IMR-90 (cell line): ENCODE measurements around the gene CASKIN1. TPM values are rescaled to one million over a fixed set of nuclear protein-coding genes. Genes with fewer than 3 reads are reported as not detected.
A peak's percentile ranks its signal among the peaks of the same experiment; 100 is the strongest.

Experiments used
- ATAC-seq: fragments of 200-7000 bp; cut with Tn5 transposase; 2 replicates; pipeline ENCODE4 v1.9.1; 2020; ENCODE audit warnings: low read depth, mild to moderate bottlenecking, moderate library complexity
- BruUV-seq: library from RNA; stranded (reverse); fragments of 400-500 nt; replicated peaks from 2 replicates; lab custom pipeline; 2021; lab: Mats Ljungman, UMichigan
- CTCF ChIA-PET: fragments of 300-600 bp; formaldehyde crosslinking; extraction: SDS; loops from one replicate; lab custom pipeline; 2021; ENCODE audit warnings: antibody characterized with exemption; lab: Yijun Ruan, JAX
- POLR2A ChIA-PET: fragments of 300-600 bp; sonication (Branson Sonifier 250); formaldehyde crosslinking; loops from one replicate; lab custom pipeline; 2022; ENCODE audit warnings: antibody characterized with exemption; ENCODE audit not compliant: unreplicated experiment; lab: Charles Lee
- DNase-seq: peaks from one replicate; pipeline ENCODE4 v3.0.0; 2013
- H2AFZ ChIP-seq: replicated peaks from 2 replicates; pipeline ENCODE3; 2013; ENCODE audit warnings: low read length, mild to moderate bottlenecking; ENCODE audit not compliant: poor library complexity
- H2AK5ac ChIP-seq: 2 replicates; pipeline ENCODE4 v1.6.1; 2013; ENCODE audit warnings: low read depth, low read length, inconsistent platforms
- H2AK9ac ChIP-seq: replicated peaks from 2 replicates; pipeline ENCODE3; 2013; ENCODE audit warnings: mild to moderate bottlenecking, low read depth, low read length, moderate library complexity; ENCODE audit not compliant: poor library complexity
- H2BK120ac ChIP-seq: 2 replicates; pipeline ENCODE4 v1.6.1; 2013; ENCODE audit warnings: low read depth, low read length, inconsistent platforms
- H2BK15ac ChIP-seq: 3 replicates; pipeline ENCODE4 v1.6.1; 2013; ENCODE audit warnings: low read depth, low read length, inconsistent platforms
- H2BK20ac ChIP-seq: 2 replicates; pipeline ENCODE4 v1.6.1; 2013; ENCODE audit warnings: low read depth, mild to moderate bottlenecking, inconsistent platforms, low read length, moderate library complexity
- H2BK5ac ChIP-seq: 2 replicates; pipeline ENCODE4 v1.6.1; 2013; ENCODE audit warnings: mild to moderate bottlenecking, low read depth, low read length, inconsistent platforms; ENCODE audit not compliant: poor library complexity, severe bottlenecking
- H3K14ac ChIP-seq: replicated peaks from 2 replicates; pipeline ENCODE4 v1.6.1; 2013; ENCODE audit warnings: low read depth, low read length, inconsistent platforms
- H3K18ac ChIP-seq: 2 replicates; pipeline ENCODE4 v1.6.1; 2013; ENCODE audit warnings: low read depth, low read length, control low read depth
- H3K23ac ChIP-seq: 2 replicates; pipeline ENCODE4 v1.6.1; 2013; ENCODE audit warnings: low read depth, low read length, inconsistent platforms
- H3K27ac ChIP-seq: 2 replicates; pipeline ENCODE4 v1.5.1; 2013; ENCODE audit warnings: mild to moderate bottlenecking, control low read depth, low read length; ENCODE audit not compliant: insufficient read depth
- H3K27me3 ChIP-seq: 2 replicates; pipeline ENCODE4 v1.6.1; 2013; ENCODE audit warnings: low read length; ENCODE audit not compliant: control insufficient read depth, insufficient read depth
- H3K36me3 ChIP-seq: 2 replicates; pipeline ENCODE4 v1.6.1; 2013; ENCODE audit warnings: low read length, mixed read lengths; ENCODE audit not compliant: control insufficient read depth, insufficient read depth
- H3K4ac ChIP-seq: 2 replicates; pipeline ENCODE4 v1.6.1; 2013; ENCODE audit warnings: low read depth, low read length, inconsistent platforms
- H3K4me1 ChIP-seq: 2 replicates; pipeline ENCODE4 v1.6.1; 2013; ENCODE audit warnings: low read length, mixed read lengths; ENCODE audit not compliant: control insufficient read depth, insufficient read depth
- H3K4me2 ChIP-seq: 2 replicates; pipeline ENCODE4 v1.6.1; 2013; ENCODE audit warnings: low read depth, mild to moderate bottlenecking, control low read depth, low read length, moderate library complexity
- H3K4me3 ChIP-seq: 2 replicates; pipeline ENCODE4 v1.5.1; 2013; ENCODE audit warnings: low read depth, mild to moderate bottlenecking, control low read depth, low read length, moderate library complexity; ENCODE audit not compliant: insufficient read depth
- H3K56ac ChIP-seq: 2 replicates; pipeline ENCODE4 v1.6.1; 2013; ENCODE audit warnings: low read length, inconsistent platforms; ENCODE audit not compliant: insufficient read depth; ENCODE audit errors: extremely low read depth
- H3K79me1 ChIP-seq, 2 experiments: 2 replicates each; pipeline ENCODE4 v1.6.1; 2013; ENCODE audit warnings: low read length in 2 of 2, inconsistent platforms in 1 of 2, low read depth in 1 of 2
- H3K9ac ChIP-seq: 2 replicates; pipeline ENCODE4 v1.6.1; 2013; ENCODE audit warnings: low read depth, low read length, control low read depth
- H3K9me1 ChIP-seq: 2 replicates; pipeline ENCODE4 v1.6.1; 2013; ENCODE audit warnings: low read length, inconsistent platforms; ENCODE audit not compliant: insufficient read depth
- H3K9me3 ChIP-seq: 2 replicates; pipeline ENCODE4 v1.6.1; 2013; ENCODE audit warnings: low read length; ENCODE audit not compliant: control insufficient read depth, insufficient read depth
- H4K20me1 ChIP-seq: 2 replicates; pipeline ENCODE4 v1.6.1; 2013; ENCODE audit warnings: low read length, inconsistent platforms; ENCODE audit not compliant: insufficient read depth
- H4K5ac ChIP-seq: 2 replicates; pipeline ENCODE4 v1.6.1; 2013; ENCODE audit warnings: mild to moderate bottlenecking, low read depth, low read length, control low read depth
- H4K8ac ChIP-seq, 2 experiments: 2 replicates each; pipeline ENCODE4 v1.6.1; 2013; ENCODE audit warnings: low read depth in 2 of 2, low read length in 2 of 2, control low read depth in 1 of 2, inconsistent platforms in 1 of 2
- H4K91ac ChIP-seq: 2 replicates; pipeline ENCODE4 v1.6.1; 2013; ENCODE audit warnings: low read depth, low read length, inconsistent platforms; ENCODE audit not compliant: insufficient read depth
- CHD1 ChIP-seq: IDR thresholded peaks from 2 replicates; pipeline ENCODE4 v1.6.1; 2012; ENCODE audit warnings: low read depth, low read length, improper control_type of control experiment
- MAZ ChIP-seq: IDR thresholded peaks from 2 replicates; pipeline ENCODE4 v1.6.1; 2012; ENCODE audit warnings: low read depth, mild to moderate bottlenecking, low read length, improper control_type of control experiment, moderate library complexity, borderline replicate concordance
- NFE2L2 ChIP-seq: fragments of 150-350 bp; IDR thresholded peaks from 2 replicates; pipeline ENCODE4 v1.6.1; 2016; ENCODE audit warnings: low read depth, mild to moderate bottlenecking, low read length
- WGBS, 2 experiments: methylation state at CpG; one replicate each; pipeline versions ENCODE4 v1.1.5 to v1.1.7; 2013; ENCODE audit warnings: missing lambda C conversion rate in 2 of 2; ENCODE audit not compliant: insufficient read length in 1 of 2; ENCODE audit errors: extremely low coverage in 2 of 2; 5-methylcytosine and 5-hydroxymethylcytosine counted together
- dilution Hi-C: fragments of 300-500 bp; cut with HindIII; formaldehyde crosslinking; loops from one replicate; pipeline ENCODE4 v1.14.3; 2018; ENCODE audit warnings: low sequenced_read_pairs; ENCODE audit not compliant: unreplicated experiment
- in situ Hi-C: fragments of 300-500 bp; cut with MboI; formaldehyde crosslinking; loops from 3 replicates; pipeline ENCODE4 v1.14.3; 2019; ENCODE audit warnings: low sequenced_read_pairs, inconsistent platforms, mixed read lengths
- intact Hi-C: fragments of 100-400 bp; cut with micrococcal nuclease; formaldehyde crosslinking; loops from 2 replicates; pipeline ENCODE4 v1.10.0; 2022
- polyA plus RNA-seq, 3 experiments: library from polyadenylated mRNA; depleted of rRNA; stranded (reverse); fragments of >200 nt; gene quantifications; 2 replicates each; pipeline ENCODE4 v1.2.3, GENCODE V29; 2012; ENCODE audit warnings: low replicate concordance in 1 of 3
- total RNA-seq: library from RNA; depleted of rRNA; stranded (reverse); fragments of >200 nt; gene quantifications from 2 replicates; pipeline ENCODE4 v1.2.3, GENCODE V29; 2012

The CASKIN1 gene
- total and polyA plus RNA-seq, 2 of the 4 experiments (the other 2 are of a cell fraction): 0.05 TPM; not detected in 1

DNA sequence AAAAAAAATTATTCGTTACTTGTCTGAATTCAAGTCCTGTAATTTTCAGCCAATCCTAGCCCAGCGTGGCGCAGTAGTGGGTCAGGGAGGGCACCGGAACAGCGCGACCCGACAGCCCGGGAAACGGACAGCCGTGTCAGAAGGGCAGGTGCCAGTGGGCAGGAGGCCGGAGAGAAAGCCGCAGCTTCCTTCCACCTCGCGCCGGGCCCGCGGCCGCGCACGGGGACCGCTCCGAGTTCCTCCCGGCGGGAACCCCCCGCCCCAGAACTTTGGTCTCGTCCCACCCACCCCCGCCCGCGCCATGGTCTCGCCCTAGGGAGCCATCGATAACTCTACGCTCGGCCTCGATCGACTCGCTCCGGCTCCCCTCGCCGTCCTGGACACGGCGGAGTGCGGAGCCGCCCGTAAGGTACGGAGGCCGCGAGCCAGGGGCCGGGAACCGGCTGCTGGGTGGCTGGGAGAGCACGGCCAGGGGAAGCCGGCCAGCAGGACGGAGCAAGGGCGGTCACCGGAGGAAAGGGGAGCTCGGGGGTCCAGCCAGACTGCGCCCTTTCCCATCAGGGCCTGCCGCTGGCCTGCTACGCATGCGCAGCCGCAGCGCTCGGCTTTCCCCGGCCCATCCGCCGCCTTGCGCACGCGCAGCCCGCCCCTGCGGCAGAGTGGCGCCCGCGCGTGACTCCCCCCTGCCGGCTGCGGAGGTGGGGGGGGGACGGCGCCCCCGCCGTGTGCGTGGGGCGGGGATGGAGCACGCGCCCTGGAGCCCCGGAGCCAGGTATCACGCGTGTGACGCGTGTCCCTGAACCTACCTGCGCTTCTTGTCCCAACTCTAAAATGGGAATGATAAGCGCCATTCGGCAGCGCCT lies 8.9 kb upstream of the CASKIN1 start, which contains the start of gene MLST8 (continued):
- peak; percentile 88; the same call in 1 of the 2 replicates for TF ChIP-seq CHD1

DNA sequence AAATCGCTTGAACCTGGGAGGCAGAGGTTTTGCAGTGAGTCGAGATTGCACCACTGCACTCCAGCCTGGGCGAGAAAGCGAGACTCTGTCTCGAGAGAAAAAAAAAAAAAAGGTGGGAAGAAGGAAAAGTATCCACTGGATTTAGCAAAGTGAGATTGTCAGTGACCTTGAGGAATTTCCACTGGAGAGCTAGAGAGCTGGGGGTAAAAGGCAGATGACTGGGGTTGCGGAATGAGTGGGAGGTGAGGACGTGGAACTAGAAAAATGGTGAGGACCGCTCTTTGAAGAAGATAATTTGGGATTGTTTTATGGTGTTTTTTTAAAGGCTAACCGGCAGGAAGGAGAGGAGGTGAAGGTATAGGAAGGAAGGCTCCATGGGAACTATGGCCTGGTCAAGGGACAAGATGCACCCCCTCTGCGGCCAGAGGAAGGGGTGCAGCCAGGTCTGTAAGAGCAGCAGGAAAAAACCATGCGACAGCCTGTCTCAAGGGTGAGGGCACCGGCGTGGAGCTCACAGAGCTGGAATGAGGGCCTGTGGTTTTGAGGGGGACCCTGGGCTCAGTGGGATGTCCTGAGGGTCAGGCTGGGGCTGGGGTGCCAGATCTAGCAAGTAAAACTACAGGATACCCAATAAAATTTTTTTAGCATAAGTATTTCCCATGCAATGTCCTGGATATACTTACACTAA lies 8.2 kb upstream of the CASKIN1 start:
- peak overlapping the region; percentile 91 to 98 for H4K8ac ChIP-seq
- no peak overlapping the region for H2BK15ac ChIP-seq
- POLR2A ChIA-PET: no interaction called here
- no peak overlapping the region; the same call in 1 of the 2 replicates for H2BK120ac ChIP-seq
- in situ Hi-C loops: no loop called here
- no peak overlapping the region for H3K23ac ChIP-seq
- peaks cover 6% of the 10 kb centered on the region; the same call in 1 of the 2 replicates for H3K9me1 ChIP-seq
- dilution Hi-C loops: no loop called here
- peak overlapping the region; percentile 100 for H2AFZ ChIP-seq
- H3K79me1 ChIP-seq: peaks cover 13 to 24% of the 10 kb centered on the region in 2 experiments
- peak overlapping the region; percentile 92 for H3K4me3 ChIP-seq
- H3K4me1 ChIP-seq: peaks cover 7% of the 10 kb centered on the region
- H3K14ac ChIP-seq: no peak overlapping the region
- no TSS peak for BruUV-seq
- peak overlapping the region; percentile 74 for H3K9ac ChIP-seq
- ATAC-seq (no peak), DNase-seq (no peak)
- peak overlapping the region; percentile 80 for H3K4me2 ChIP-seq
- no peak overlapping the region; the same call in 1 of the 2 replicates for H3K56ac ChIP-seq
- H3K4ac ChIP-seq: peak overlapping the region; percentile 62
- H2AK5ac ChIP-seq: peak overlapping the region; percentile 70; the same call in 1 of the 2 replicates
- no peak overlapping the region for H2BK5ac ChIP-seq
- H4K91ac ChIP-seq: peak overlapping the region; percentile 5; the same call in 1 of the 2 replicates
- CTCF ChIA-PET: interaction anchor here (0.6 kb wide), 1 partner anchor 182 kb away, joined by 3 read pairs; no protein-coding TSS in a partner anchor
- peaks cover 11% of the 10 kb centered on the region for H3K27me3 ChIP-seq
- peak overlapping the region; percentile 88 for H4K5ac ChIP-seq
- no peaks in the 10 kb centered on the region for H3K9me3 ChIP-seq
- intact Hi-C loops: no loop called here
- no peak overlapping the region for H2BK20ac ChIP-seq
- TF ChIP-seq MAZ (peak; percentile 0; the same call in 1 of the 2 replicates), NFE2L2 (no peak)
- WGBS, 2 experiments: 87 to 100% methylated on average over 2 to 6 of the region's 13 CpGs
- H3K36me3 ChIP-seq: peaks cover 23% of the 10 kb centered on the region; the same call in 1 of the 2 replicates
- peak overlapping the region; percentile 83 for H3K27ac ChIP-seq
- H4K20me1 ChIP-seq: peaks cover 5% of the 10 kb centered on the region; the same call in 1 of the 2 replicates
- H3K18ac ChIP-seq: no peak overlapping the region
- H2AK9ac ChIP-seq: peak overlapping the region; percentile 88
